ENCODE results near the gene CLTCL1. TPM values are rescaled to one million over a fixed set of nuclear protein-coding genes. Genes with fewer than 3 reads are reported as not detected.
"Not testable (repeated sequence)": the region's sequence is repeated elsewhere in the genome, so short reads cannot be mapped to it uniquely, and the experiment has no call there.

Gene CLTCL1
- total RNA-seq = 1 to 10 TPM in 1 of 2 donors, under 1 TPM in 1; 0.50 to 1.5 TPM

DNA sequence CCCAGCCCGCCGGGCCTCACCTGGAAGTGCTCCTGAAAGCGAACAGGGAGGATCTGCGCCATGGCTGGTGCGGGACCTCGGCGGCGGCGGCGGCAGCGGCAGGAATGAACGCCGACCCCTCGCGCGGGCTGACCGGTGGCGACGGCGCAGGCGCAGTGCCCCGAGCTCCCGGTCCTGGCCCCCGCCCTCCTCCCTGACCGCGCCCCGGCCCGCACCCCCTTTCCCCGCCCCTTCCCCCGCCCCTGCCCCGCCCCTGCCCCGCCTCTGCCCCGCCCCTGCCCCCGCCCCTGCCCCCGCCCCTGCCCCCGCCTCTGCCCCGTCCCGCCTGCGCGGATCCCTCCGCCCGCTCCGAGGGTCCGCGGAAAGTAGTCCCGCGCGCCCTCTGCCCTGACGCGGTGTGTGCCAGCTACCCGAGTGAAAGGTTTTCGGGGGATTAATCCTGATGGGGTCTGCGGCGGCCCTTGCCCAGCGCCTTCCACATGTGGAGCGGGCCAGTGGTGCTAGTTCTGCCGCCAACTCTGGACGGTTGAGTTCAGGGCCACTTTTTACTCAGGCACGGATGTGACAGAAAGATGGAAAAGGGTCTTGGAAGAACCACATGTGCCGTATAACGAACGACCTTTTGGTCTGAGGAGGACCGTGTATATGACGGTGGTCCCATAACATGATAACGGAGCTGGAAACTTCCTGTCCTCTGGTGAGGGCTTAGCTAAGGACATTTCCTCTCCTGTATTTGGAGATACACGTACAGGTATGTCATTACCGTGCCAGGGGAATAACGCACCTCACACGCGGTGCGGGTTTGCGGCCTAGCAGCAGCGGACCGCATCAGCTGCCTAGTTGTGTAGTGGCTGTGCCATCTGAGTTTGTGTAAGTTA lies at the start of gene CLTCL1:
CLTCL1 (minus strand) TSS at position 140 of the 878 bp plus-strand sequence; CDS start at position 62, 78 bp downstream.
- H3K27ac Mint-ChIP-seq = peak within 1 kb of the TSS in 1 of 2 donors; percentile 50
- H3K27me3 Mint-ChIP-seq = peaks cover 25 to 29% of the 10 kb centered on the region in 2 donors
- H3K4me3 Mint-ChIP-seq = peak within 1 kb of the TSS; percentile 90
- DNase-seq (ENCODE audit: low spot score) = peak; percentile 85
- H3K9me3 Mint-ChIP-seq = no peaks in the 10 kb centered on the region
- H3K36me3 Mint-ChIP-seq = no peaks in the 10 kb centered on the region
- H3K4me1 Mint-ChIP-seq (ENCODE audit: low read depth in 2 of 2) = peaks cover 19 to 21% of the 10 kb centered on the region in 2 donors
- peak; percentile 90 to 92 for ATAC-seq

DNA sequence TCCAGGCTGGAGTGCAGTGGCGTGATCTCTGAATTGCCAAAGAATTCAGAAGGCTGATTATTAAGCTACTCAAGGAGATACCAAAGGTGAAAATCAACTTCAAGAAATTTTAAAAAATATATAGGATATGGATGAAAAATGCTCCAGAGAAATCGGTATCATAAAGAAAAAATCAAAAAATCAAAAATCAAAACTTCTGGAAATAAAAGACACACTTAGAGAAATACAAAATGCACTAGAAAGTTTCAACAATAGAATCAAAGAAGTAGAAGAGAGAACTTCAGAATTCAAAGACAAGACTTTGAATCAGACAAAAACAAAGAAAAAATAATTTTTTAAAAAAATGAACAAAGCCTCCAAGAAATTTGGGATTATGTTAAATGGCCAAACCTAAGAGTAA lies 45.6 kb upstream of the CLTCL1 start:
- Mint-ChIP-seq H3K4me1 (ENCODE audit: low read depth in 2 of 2) (peaks cover 7 to 17% of the 10 kb centered on the region in 2 donors), H3K4me3 (no peak overlapping the region), H3K27ac (no peak overlapping the region), H3K9me3 (peaks cover 17% of the 10 kb centered on the region), H3K27me3 (no peaks in the 10 kb centered on the region), H3K36me3 (peaks cover 85% of the 10 kb centered on the region)
- DNase-seq (ENCODE audit: low spot score) (no peak), ATAC-seq (no peak)

GRCh38 chr22:19336133-19337075 lies 44.9 kb upstream of the CLTCL1 start:
- no peak overlapping the region for H3K27ac Mint-ChIP-seq
- no peak for DNase-seq (ENCODE audit: low spot score)
- peaks cover 17% of the 10 kb centered on the region for H3K9me3 Mint-ChIP-seq
- H3K4me1 Mint-ChIP-seq (ENCODE audit: low read depth in 2 of 2) = peaks cover 0 to 12% of the 10 kb centered on the region in 2 donors
- no peak for ATAC-seq
- no peak overlapping the region for H3K4me3 Mint-ChIP-seq
- H3K27me3 Mint-ChIP-seq = no peaks in the 10 kb centered on the region
- H3K36me3 Mint-ChIP-seq = peaks cover 83% of the 10 kb centered on the region

DNA sequence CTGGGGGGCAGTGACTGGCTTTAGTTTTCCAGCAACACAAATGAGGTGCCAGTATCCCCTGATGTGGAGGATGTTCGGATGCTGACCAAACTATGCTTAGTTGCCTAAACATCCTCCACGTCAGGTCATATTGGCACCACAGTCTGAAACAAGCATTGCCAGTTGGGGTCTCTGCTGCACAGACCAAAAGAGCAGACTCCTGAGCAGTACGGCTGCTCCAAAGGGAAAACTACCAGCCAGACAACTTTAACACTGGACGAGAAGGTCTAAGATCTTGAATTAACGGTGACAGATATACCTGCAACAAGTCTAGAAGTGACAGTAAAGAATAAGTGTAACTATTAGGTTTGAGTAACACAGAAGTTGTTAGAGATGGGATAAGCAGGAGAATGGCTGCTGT lies 40.5 kb upstream of the CLTCL1 start:
- Mint-ChIP-seq H3K27me3 (no peaks in the 10 kb centered on the region), H3K9me3 (peaks cover 10% of the 10 kb centered on the region), H3K36me3 (peaks cover 66% of the 10 kb centered on the region), H3K27ac (no peak overlapping the region), H3K4me3 (no peak overlapping the region), H3K4me1 (ENCODE audit: low read depth in 2 of 2) (peaks cover 0 to 4% of the 10 kb centered on the region in 2 donors)
- no peak for DNase-seq (ENCODE audit: low spot score)
- ATAC-seq = no peak

- no peak overlapping the region for H3K27ac Mint-ChIP-seq
- no peak for ATAC-seq
- H3K36me3 Mint-ChIP-seq = peaks cover 61% of the 10 kb centered on the region
- H3K27me3 Mint-ChIP-seq = no peaks in the 10 kb centered on the region
- no peak overlapping the region for H3K4me3 Mint-ChIP-seq
- H3K4me1 Mint-ChIP-seq (ENCODE audit: low read depth in 2 of 2) = peaks cover 0 to 4% of the 10 kb centered on the region in 2 donors
- no peak for DNase-seq (ENCODE audit: low spot score)
- H3K9me3 Mint-ChIP-seq = peaks cover 10% of the 10 kb centered on the region
Measured at GRCh38 chr22:19331474-19331873, 40.0 kb upstream of the CLTCL1 start.

DNA sequence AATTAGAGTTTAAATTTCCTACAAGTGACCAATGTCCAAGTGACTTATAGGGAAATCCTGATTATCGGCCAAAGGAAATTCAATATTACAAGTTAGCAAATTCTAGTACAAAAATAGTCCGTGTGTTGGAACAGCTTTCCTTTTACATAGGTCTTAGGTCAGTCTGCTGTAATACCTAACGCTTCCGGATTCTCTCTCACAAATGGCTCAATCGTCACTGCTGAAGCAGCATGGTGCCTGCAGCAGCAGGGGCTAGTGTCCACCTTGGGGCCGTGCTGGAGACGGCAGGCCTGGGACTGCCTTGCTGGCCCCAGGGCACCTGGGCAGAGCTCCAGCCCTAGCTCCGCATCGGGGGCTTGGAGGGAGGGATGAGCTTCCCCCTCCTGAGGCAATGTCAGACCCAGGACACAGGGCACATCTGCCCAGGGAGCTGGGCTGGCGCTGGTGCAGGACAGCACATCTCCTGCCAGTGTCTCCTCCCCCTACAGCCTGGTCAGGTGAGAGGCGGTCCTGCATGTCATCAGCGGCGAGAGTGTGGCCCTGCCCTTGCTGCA lies 39.4 kb upstream of the CLTCL1 start:
- ATAC-seq (no peak), DNase-seq (ENCODE audit: low spot score) (no peak)
- Mint-ChIP-seq H3K36me3 (peaks cover 56% of the 10 kb centered on the region), H3K27ac (no peak overlapping the region), H3K27me3 (no peaks in the 10 kb centered on the region), H3K4me3 (no peak overlapping the region), H3K4me1 (ENCODE audit: low read depth in 2 of 2) (peaks cover 0 to 4% of the 10 kb centered on the region in 2 donors), H3K9me3 (peaks cover 10% of the 10 kb centered on the region)

DNA sequence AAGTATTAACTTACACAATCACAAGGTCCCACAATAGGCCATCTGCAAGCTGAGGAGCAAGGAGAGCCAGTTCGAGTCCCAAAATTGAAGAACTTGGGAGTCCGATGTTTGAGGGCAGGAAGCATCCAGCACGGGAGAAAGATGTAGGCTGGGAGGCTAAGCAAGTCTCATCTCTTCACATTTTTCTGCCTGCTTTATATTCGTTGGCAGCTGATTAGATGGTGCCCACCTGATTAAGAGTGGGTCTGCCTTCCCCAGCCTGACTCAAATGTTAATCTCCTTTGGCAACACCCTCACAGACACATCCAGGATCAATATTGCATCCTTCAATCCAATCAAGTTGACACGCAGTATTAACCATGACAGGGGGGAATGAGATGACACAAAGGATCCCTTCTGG lies 38.7 kb upstream of the CLTCL1 start:
- H3K36me3 Mint-ChIP-seq = peaks cover 49% of the 10 kb centered on the region
- not testable (repeated sequence) for H3K4me1 Mint-ChIP-seq (ENCODE audit: low read depth in 2 of 2); H3K27me3 Mint-ChIP-seq; H3K4me3 Mint-ChIP-seq; H3K9me3 Mint-ChIP-seq; H3K27ac Mint-ChIP-seq; ATAC-seq; DNase-seq (ENCODE audit: low spot score)

GRCh38 chr22:19329454-19329853 lies 37.9 kb upstream of the CLTCL1 start:
- Mint-ChIP-seq H3K27ac (no peak overlapping the region), H3K9me3 (peaks cover 6% of the 10 kb centered on the region), H3K27me3 (no peaks in the 10 kb centered on the region), H3K4me1 (ENCODE audit: low read depth in 2 of 2) (peaks cover 0 to 4% of the 10 kb centered on the region in 2 donors), H3K4me3 (no peak overlapping the region), H3K36me3 (peaks cover 41% of the 10 kb centered on the region)
- DNase-seq (ENCODE audit: low spot score) (no peak), ATAC-seq (no peak)

- no peak for DNase-seq (ENCODE audit: low spot score)
- Mint-ChIP-seq H3K4me1 (ENCODE audit: low read depth in 2 of 2) (no peaks in the 10 kb centered on the region), H3K9me3 (no peaks in the 10 kb centered on the region), H3K4me3 (no peak overlapping the region), H3K36me3 (peaks cover 24% of the 10 kb centered on the region), H3K27ac (no peak overlapping the region), H3K27me3 (no peaks in the 10 kb centered on the region)
- ATAC-seq = no peak
Measured at GRCh38 chr22:19325296-19325948, 33.9 kb upstream of the CLTCL1 start.

- not testable (repeated sequence) for H3K27ac Mint-ChIP-seq; H3K9me3 Mint-ChIP-seq; H3K4me1 Mint-ChIP-seq (ENCODE audit: low read depth in 2 of 2); ATAC-seq; H3K4me3 Mint-ChIP-seq; DNase-seq (ENCODE audit: low spot score); H3K27me3 Mint-ChIP-seq
- peaks cover 24% of the 10 kb centered on the region for H3K36me3 Mint-ChIP-seq
Measured at GRCh38 chr22:19323420-19323819, 31.9 kb upstream of the CLTCL1 start.

DNA sequence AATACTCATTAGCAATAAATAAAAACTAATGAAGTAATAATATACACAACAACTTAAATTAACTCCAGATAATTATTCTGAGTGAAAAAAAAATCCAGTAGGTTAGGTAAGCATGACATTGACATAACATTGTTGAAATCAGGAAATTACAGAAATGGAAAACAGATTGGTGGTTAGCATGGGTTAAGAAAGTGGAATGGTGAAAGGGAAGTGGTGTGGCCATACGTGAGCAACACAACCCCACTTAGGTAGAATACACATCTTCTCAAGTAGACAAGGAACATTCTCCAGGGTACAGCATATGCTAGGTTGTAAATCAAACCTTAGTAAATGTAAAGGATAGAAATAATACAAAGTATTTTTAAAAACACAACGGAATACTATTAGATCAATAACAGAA lies 30.2 kb upstream of the CLTCL1 start:
- no peak overlapping the region for H3K27ac Mint-ChIP-seq
- ATAC-seq = no peak
- DNase-seq (ENCODE audit: low spot score) = no peak
- H3K27me3 Mint-ChIP-seq = no peaks in the 10 kb centered on the region
- no peak overlapping the region for H3K4me3 Mint-ChIP-seq
- H3K36me3 Mint-ChIP-seq = peaks cover 30% of the 10 kb centered on the region
- H3K4me1 Mint-ChIP-seq (ENCODE audit: low read depth in 2 of 2) = no peaks in the 10 kb centered on the region
- peaks cover 2% of the 10 kb centered on the region for H3K9me3 Mint-ChIP-seq

- H3K27me3 Mint-ChIP-seq; H3K27ac Mint-ChIP-seq; DNase-seq (ENCODE audit: low spot score); ATAC-seq; H3K4me3 Mint-ChIP-seq; H3K4me1 Mint-ChIP-seq (ENCODE audit: low read depth in 2 of 2); H3K9me3 Mint-ChIP-seq: not testable (repeated sequence)
- H3K36me3 Mint-ChIP-seq = peaks cover 39% of the 10 kb centered on the region
Measured at GRCh38 chr22:19320136-19320535, 28.6 kb upstream of the CLTCL1 start.

DNA sequence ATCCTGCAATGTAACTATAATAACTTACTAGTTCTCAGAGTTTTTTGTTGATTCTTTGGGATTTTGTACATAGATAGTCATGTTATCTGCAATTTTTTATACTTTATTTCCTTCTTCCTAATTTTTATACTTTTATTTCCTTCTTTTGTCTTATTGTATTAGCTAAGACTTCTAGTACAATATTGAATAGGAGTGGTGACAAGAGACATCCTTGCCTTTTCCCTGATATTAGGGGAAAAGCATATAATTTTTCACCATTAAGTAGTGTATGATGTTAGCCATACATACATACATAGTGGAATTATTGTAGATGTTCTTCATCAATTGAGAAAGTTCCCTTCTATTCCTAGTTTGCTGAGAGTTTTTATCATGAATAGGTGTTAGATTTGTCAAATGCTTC lies 27.8 kb upstream of the CLTCL1 start:
- Mint-ChIP-seq H3K27ac (no peak overlapping the region), H3K4me3 (no peak overlapping the region), H3K27me3 (no peaks in the 10 kb centered on the region), H3K36me3 (peaks cover 41% of the 10 kb centered on the region), H3K9me3 (peaks cover 5% of the 10 kb centered on the region), H3K4me1 (ENCODE audit: low read depth in 2 of 2) (no peaks in the 10 kb centered on the region)
- DNase-seq (ENCODE audit: low spot score) (no peak), ATAC-seq (no peak)

All from natural killer cell treated with Interleukin-12 subunit alpha and Interleukin-12 subunit beta and Interleukin-15 and Interleukin-18, amount 100 ng/mL, for 72 hours (primary cell).